SIG-M5 treated with dmso at 0.1 percent for 504 hours (cell line): Measurements from ENCODE around the gene PDE6H.

Source experiments
- DNase-seq: peaks from one replicate; lab custom pipeline; 2025; ENCODE audit not compliant: unreplicated experiment; lab: John Stamatoyannopoulos, UW

PDE6H gene

DNA sequence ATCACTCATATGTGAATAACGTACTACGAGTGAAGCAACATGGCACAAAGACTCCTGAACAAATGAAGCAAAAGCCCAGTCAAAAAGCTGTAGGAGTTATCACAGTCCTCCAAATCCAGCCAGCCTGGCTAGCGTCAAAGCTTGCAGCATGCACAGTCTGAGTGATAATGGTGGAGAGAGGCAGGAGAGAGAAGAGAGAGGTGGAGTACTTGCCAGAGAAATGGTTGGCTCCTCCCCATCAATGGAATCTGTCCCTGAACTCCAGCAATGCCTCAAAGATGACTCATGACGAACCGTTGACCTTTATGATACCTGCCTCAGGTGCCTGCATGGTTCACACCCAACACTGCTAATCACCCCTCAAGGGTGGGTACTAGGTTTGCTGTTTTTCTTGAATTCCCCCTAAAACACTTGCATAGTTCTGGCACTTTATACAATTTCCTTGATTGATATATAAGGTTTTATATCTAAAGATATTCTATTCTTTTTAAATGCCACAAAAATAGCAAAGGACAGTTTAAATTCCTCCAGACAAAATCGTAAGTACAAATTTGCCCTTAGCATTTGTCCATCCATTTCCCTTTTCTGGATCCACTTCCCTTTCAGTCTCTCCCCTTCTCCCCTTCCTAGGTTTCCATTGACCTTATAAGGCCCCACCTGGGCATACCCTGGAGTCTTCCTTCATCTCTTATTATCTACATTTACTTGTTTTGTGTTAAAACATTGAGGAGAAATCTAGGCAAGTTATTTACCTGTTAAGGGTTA lies 21.7 kb upstream of the PDE6H start:
- DNase-seq: no peak

DNA sequence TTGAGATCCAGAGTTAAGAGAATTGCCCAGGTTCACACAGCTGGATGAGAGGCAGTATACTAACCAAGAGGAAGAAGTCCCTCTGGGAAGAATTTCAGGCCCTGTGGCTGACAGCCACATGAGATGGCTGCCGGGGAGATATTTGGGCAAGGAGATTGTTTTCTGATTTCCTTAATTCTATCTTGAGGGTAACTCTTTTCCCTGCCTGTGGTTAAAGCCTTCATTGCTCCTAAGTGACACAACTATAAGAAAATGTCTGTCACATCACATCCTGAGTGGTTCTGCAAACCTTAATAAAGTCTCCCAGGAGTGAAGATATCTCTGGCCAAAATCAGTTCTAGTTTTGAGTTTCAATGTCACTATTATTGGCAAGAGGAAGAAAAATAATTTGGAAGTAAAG lies 21.0 kb upstream of the PDE6H start:
- no peak for DNase-seq

DNA sequence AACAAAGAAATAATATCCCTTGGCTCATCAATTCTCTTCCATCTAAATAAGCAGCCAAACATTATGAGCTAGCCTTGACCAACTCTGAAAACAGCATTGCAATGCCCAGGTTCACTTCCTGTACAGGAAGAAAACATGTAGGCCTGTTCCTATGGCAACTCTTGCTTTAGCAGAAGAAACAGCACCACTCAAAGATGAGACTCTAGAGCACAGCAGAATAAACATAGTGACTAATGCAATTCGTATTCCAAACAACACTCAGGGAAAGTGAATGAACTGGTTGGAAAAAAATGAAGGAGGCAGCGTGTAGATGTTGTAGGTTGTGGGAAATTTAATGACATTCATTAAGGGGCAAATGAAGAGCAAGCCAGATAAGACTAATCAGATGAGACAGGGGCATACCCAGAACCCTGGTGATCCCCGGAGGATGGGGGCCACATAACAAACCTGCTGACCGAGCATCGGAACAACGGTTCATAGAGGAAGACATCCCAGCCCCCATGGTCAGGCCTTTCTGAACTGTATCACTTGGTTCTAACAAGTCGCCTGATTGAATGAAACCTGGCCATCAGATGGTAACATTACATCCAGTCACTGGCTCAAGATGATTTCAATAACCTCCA lies 20.4 kb upstream of the PDE6H start:
- DNase-seq: peak; percentile 91

DNA sequence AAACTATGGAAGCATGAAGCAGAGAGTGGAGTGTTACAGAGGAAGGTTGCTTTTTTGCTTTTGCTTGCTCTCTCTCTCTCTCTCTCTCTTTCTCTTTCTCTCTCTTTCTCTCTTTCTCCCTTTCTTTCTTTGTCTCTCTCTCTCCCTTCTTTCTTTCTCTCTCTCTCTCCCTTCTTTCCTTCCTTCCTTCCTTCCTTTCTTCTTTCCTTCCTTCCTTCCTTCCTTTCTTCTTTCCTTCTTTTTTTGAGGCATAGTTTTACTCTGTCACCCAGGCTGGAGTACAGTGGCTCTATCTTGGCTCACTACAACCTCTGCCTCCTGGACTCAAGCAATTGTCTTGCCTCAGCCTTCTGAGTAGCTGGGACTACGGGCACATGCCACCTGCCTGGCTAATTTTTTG lies 19.1 kb upstream of the PDE6H start:
- no peak for DNase-seq

DNA sequence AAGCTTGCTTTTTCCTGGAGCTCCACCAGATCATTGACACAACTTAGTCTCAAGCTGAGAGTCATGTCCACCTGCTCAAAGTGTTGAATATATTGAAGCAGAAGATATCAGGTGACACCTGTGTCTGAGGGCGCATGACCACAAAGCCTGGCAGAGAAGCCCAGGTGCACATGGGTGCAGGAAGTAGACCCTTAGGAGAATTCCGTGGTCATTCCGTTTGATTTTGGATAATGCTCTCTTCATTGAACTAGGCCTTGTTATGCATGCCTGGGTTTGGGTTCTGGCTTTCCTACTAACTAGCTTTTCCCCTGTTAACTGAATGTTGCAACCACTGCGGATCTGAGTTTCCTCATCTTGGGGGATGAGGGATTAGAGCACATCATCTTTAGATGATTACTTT lies 18.6 kb upstream of the PDE6H start:
- peak; percentile 64 for DNase-seq

DNA sequence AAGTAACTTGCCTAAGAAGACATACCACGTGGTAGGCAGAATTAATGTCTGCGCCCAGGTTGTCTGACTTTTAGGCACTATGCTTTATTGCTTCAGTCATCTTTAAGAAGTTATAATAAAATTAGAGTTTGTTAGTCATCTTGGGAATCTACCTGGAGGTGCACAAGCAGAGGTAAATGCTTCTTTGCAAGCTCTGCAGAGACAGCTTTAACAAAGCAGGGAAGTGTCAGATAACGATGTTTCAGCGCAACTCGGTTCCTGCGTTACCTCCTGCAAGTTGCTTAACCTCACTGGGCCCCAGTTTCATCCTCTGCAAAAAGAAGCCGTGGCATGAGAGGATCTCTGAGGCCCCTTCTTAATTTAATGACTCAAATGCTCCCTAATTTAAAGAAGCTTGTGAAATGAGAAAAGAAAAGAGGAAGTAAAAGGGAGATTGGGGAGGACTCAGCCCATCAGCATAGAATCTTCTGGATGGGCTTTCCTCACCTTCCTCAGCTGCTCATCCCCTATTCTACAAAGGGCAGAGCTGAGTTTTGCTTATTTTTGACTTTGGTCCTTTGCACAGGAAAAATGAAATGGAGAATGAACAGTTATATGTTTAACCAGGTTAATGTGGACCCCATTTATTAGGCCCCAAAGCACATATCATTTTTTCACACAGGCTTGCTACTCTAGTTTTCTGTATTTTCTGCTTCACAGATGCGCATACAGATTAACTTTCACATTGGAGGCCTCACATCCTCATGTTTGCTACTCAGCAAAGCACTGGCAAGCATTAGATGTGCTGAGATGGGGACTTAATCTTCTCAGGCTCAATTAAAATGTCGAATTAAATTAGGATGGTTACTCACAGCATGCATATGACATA lies 16.6 kb upstream of the PDE6H start:
- DNase-seq: peak; percentile 99

DNA sequence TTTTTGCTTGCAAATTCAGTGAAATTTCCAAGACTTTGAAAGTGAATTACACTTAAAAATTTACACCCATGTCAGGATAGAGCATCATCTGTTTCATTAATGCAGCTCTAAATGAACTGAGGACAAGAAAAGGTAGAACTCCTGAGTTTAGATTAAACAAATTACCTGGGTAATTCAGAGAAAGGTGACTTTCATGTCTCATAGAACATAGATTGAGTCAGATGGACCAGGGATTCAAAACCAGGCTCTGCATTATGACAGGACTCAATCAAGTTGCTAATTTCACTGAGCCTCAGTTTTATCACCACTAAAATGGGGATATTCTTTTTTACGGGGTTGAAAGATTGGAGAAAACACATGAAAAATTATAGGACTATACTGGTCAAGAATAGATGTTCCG lies 15.9 kb upstream of the PDE6H start:
- no peak for DNase-seq

DNA sequence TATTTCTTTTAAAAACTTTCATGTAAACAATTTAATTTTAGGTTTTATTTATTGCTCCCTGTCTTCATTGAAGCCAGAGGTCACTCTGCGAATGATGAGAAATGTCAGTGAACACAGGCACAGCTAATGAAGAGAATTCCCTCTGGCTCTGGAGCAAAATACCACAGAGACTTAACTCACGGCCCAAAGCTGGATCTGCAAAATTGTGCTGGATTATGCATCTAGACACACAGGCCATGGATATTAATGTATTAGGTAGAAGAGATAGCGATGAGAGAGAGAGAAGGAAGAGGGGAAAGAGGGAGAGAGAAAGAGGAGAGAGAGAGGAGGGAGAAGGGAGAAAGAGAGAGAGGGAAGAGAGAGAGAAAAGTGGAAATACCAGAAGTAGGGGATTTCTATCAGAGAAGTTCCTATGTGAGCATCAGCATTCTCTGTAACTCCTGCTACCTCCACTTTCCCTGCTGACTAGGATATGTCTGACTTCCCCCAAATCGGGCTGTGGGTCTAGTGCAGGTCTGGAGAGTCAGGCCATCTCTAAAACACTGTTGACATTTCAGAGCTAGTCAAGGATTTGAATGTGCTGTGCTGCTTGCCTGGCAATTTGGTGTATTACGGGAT lies 15.2 kb upstream of the PDE6H start:
- DNase-seq: peak; percentile 62

DNA sequence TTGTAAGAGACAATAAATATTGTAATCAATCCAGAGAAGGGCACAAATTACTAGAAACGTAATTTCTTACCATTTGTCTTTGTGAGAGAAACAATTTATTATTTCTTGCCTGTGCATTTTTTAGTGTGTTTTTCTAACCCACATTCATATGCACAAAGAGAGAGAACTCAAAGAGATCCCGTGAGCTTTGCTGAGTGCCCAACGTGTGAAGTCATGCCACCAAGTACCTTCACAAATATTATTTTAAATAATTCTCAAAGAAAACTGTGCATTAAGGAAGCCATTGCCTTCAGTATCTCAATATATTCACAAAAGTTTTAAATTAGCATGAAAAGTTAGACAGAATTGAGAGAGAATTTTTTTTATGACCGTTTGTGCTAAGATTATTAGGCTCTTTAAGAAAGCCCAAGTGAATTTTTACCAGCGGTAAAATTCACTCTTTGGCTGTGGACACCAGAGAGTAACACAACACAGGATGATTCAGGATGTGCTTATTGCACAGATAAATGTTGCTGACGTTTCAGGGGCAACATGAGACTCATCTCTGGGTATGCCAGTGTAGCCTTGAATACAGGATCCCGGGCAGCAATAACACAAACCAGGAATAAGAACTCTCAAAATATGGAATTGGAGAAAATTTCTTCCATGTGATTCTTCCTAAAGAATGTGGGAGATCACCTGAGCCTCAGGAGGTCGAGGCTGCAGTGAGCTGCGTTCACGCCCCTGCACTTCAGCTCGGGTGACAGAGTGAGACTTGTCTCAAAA lies 14.3 kb upstream of the PDE6H start:
- peak; percentile 53 for DNase-seq

DNA sequence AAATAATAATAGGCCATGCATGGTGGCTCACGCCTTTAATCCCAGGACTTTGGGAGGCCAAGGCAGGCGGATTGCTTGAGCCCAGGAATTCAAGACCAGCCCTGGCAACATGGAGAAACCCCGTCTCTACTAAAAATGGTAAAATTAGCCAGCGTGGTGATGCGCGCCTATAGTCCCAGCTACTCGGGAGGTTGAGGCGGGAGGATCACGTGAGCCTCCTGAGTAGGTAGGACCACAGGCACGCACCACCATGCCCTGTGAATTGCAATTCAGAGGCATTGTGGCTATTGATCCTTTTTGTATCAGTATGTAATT lies 13.8 kb upstream of the PDE6H start:
- DNase-seq: no peak

DNA sequence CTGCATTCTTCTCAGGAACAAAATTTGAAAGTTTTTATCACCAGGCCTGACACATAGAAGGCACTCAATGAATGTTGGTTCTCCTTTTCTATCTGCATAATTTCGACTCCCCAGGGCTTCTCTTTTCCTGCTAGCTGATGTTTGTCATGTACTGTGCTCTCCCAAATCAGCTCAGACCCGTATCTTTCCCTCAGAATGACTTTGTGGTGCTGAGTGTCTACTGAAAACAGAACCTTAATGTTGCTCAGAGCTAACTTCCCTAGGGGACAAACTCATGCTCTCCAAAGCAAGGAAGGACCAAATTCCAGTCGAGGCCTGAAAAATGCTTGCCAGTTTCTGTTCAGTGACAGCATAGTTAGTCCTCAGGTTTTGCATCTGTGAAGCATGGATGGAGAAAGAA lies 13.4 kb upstream of the PDE6H start:
- peak; percentile 71 for DNase-seq

DNA sequence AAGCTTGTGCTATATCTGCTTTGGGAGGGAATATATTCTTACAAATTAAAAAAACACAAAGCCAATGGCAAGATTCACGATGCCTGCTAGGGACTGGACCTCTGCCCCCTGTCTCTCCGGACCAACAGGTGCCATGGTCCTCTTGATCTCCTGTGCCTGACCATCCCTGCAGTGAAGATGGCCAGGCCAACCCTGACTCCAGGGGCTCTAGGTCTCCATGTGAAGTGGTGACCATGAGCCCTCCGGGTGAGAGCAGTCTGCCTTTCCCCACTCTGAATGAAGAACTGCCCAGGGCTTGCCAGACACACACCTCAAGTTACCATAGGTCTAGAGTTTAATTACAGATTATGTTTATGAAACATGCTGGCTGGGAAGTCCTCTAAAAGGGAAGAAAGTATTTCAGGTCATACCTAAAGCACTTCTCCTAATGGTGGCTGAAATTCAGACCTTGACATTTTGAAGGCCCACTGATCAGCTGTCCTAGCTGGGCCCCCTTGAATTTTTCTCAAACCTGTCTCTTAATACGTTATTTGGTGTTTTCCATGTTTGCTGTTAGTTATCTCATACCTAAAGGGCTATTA lies 12.8 kb upstream of the PDE6H start:
- DNase-seq: no peak

DNA sequence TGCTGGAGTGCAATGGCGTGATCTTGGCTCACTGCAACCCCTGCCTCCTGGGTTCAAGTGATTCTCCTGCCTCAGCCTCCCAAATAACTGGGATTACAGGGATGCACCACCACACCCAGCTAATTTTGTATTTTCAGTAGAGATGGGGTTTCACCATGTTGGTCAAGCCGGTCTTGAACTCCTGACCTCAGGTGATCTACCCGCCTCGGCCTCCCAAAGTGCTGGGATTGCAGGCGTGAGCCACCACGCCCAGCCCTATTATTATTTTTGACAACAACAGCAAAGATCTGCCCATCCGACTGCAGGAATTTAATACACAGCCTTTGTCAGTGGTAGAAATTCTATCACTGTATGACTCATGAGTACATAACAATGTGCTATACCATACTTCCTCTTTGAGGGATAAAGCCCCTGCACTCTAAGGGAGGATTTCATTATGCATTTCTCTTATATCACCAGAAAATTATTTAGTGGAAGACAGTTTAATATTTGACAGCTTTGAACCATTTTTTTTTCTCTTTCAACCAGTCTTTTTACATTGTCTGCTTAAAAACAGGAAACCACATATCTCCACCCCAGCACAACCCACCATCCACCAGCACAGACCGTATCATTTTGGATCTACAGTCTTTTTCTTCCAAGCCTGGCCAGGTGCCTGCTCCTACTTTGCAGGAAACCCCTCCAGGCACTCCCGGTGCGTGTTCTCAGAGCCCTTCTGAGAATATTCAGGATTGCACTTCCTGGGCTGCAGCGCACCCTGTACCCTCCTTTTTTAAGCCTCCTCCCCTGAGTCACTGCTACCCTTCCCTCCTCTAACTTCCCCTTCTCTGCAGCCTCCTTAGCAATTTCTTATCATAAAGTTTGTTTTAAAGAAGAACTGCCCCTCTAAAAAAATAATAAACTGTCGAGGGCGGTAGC lies 12.0 kb upstream of the PDE6H start:
- peak; percentile 93 for DNase-seq

DNA sequence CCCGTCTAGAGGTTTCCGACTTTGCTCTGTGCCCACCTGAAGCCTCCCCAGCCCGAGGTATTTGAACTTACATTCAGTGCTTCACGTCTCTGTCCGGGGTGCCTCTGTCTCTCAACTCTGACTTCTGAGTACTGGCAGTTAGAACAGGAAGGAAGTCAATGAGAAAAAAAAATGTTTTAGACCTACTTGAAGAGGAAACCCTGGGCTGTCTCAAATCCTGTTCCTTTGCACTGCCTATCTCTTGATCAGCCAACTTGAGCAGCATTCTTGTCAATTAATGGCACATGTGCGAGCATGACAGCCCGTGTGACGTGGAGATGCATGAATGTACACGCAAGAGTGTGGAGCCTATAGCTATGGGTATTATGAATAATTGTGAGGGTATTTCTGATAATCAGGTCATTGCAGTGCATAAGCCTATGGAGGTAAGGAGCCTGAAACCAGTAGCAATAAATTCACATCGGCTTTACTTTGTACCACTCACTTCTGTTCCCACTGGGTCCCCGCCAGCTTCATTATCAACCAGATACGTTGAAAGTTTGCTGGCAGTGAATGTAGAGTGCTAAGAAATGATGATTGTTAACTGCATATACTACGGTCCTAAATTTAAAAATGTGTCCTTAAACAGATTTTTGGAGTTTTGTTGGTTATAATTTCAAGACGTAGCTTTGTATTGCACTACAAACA lies 11.2 kb upstream of the PDE6H start, which contains the start of gene ARHGDIB:
Gene ARHGDIB (minus strand): TSS at position 136 of the 687 bp plus-strand sequence. CDS start 10,889 bp downstream, outside the sequence.
- peak; percentile 99 for DNase-seq

DNA sequence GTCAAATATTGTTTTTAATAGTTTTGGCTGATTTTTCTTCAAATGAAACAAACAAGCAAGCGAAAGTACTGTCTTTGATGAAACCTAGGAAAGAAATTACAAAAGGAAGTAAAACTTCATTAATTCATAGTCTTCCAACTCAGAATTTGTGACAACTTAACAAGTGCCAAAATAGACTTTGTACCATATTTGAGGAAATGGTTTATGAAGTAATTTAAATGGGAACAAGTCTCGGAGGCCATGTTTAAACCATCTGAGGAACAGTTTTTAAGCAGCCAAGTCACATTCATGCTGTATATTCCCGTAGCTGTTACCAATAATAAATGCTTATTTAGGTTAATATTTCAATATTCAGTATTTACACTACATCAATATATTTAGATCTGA lies 10.7 kb upstream of the PDE6H start:
- peak; percentile 69 for DNase-seq

DNA sequence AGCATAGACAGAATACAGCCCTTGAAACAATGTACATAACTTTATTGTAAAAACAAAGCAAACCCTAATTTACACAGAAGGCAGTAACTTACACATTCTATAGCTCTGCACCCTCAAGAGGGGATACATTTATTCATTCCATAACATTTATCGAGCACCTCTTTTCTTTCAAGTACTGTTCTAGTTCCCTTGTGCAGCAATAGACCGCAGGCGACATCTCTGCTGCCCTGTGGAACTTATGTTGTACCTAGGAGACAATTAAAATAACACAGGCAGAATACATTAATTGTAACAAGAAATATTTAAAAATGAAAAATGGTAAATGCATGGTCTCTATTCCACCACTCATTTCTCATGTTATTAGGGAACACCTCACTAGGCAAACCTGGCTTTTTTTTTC lies 10.0 kb upstream of the PDE6H start:
- peak; percentile 52 for DNase-seq

DNA sequence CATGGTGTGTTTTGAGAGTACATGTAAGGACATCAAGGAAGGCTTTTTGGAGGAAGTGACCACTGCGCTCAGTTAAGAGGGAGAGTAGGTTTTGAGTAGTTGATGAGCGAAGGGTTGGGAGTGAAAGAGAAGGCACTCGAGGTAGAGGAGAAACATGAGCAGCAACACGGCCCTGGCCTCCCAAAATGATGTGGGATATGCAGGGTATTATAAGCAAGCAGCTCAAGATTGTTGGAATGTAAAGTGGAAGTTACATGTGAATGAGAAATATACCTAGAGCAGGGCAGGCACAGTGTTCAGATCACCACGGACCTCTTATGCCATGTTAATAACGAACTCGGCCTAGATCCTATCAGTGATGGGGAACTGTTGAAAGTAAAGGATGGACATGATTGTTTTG lies 9.3 kb upstream of the PDE6H start:
- DNase-seq: peak; percentile 34

DNA sequence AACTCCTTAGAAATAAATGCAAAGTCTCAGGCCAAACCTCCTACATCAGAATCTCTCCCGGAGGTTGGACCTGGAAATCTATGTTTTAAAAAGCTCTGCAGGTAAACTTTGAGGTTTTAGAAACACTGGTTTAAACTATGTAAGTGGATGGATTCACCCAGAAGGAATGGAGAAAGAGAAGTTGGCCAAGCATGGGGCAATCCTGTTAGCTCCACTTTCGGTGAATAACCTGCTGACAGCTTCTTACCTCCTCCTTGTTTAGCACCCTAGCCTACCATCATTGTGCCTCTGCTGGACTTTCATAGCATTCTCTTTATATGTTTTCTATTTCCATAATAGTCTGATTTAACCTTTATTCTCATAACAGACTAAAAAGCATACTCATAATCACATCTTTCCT lies 8.4 kb upstream of the PDE6H start:
- no peak for DNase-seq

DNA sequence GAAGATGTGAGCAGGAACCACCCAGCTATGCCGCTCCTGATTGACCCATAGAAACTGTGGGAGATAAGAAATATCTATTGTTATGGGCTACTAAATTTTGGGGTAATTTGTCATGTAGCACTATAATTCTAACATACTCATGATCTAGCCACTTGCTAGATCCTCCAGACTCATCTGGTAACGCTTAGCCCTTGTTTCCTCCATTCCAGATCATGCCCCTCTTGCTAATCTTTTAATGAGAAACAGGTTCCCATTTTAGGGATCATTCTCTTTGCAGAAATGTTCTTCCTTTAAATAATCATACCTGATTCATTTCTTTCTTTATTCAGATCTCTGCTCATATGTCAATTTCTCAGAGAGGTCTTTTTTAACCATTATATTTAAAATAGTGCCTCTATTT lies 7.6 kb upstream of the PDE6H start:
- no peak for DNase-seq
